ENCODE results near the gene SNX30. TPM values are rescaled to one million over a fixed set of nuclear protein-coding genes. Genes with fewer than 3 reads are reported as not detected.

Gene SNX30
- total RNA-seq, 1 experiment from 2014 or later = 32.5 TPM

DNA sequence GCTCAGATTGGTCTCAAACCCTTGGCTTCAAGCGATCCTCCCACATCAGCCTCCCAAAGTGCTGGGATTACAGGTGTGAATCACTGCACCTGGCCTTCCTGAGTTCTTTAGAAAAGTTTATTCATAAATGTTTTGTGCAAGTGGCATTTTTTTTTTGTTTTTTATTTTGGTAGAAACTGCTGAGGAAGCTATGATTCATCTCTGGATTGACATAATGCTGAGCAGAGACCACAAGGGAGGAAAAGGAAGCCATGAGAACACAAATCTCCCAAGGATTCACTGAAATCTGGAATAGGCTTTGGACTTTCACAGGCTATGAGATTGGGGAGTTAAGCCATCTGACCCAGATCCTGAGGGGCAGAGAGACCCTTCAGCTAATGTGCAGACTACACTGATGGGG, 143.5 kb downstream of the SNX30 start:
- H3K27ac ChIP-seq = no peak overlapping the region
- intact Hi-C loops (cut with micrococcal nuclease; ENCODE audit: unreplicated experiment) = loop anchor here (10.0 kb wide), 1 partner anchor 519 kb away; no protein-coding TSS in a partner anchor
- TF ChIP-seq CTCF (conservative IDR thresholded peaks at IDR 0.05) = no peak
- TF ChIP-seq EZH2 (IDR thresholded peaks at IDR 0.05; ENCODE audit: low read depth) = no peak
- no peak overlapping the region for H3K4me2 ChIP-seq
- ChIA-PET POLR2A (ENCODE audit: unreplicated experiment) (no interaction called here), CTCF (interaction anchor here (0.6 to 0.7 kb wide), 3 partner anchors 26 to 832 kb away, joined by 3 to 4 read pairs (median 4); no protein-coding TSS in a partner anchor)
- no peaks in the 10 kb centered on the region for H4K20me1 ChIP-seq (ENCODE audit: insufficient read depth)
- no peaks in the 10 kb centered on the region for H3K9me3 ChIP-seq (ENCODE audit: insufficient read depth, low read depth)
- no peaks in the 10 kb centered on the region; the same call in 1 of the 2 replicates for H3F3A ChIP-seq (ENCODE audit: insufficient read depth, low read depth)
- peak in 1 of 2 experiments; percentile 59 for DNase-seq
- no peaks in the 10 kb centered on the region for H3K79me2 ChIP-seq (ENCODE audit: low read depth)
- H3K4me3 ChIP-seq = no peak overlapping the region
- H3K9me2 ChIP-seq (ENCODE audit: insufficient read depth) = no peaks in the 10 kb centered on the region
- peaks cover 6% of the 10 kb centered on the region; the same call in 1 of the 2 replicates for H3K4me1 ChIP-seq (replicated peaks; ENCODE audit: insufficient read depth)
- H2AFZ ChIP-seq = no peak overlapping the region
- no peaks in the 10 kb centered on the region for H3K27me3 ChIP-seq (ENCODE audit: insufficient read depth, low read depth)
- H3K36me3 ChIP-seq (ENCODE audit: low read depth) = no peaks in the 10 kb centered on the region
- BruUV-seq (replicated peaks) = no TSS peak

- no TSS peak for BruUV-seq (replicated peaks)
- TF ChIP-seq CTCF (conservative IDR thresholded peaks at IDR 0.05) (no peak), EZH2 (IDR thresholded peaks at IDR 0.05; ENCODE audit: low read depth) (no peak)
Measured at GRCh38 chr9:112894699-112895098, 144.1 kb downstream of the SNX30 start.

DNA sequence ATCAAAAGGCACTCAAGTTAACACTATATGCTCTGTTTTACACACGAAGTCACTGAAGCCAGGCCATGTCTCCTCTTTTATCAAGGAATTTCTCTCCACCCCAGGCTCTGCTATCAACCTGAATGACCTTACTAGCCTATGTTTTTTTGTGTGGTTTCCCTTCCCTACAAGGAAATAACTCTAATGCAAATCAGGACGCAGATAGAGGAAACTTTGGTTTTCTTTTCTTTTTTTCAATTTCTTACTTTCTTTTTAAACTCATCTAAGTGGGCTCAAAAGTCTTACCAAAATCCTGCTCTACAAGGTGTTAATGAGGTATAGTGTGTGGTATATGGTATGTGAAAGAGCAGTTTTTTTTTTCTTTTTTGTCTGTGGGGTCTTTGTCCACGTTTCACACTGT, 145.6 kb downstream of the SNX30 start:
- TF ChIP-seq CTCF (conservative IDR thresholded peaks at IDR 0.05) = no peak
- no peak for TF ChIP-seq EZH2 (IDR thresholded peaks at IDR 0.05; ENCODE audit: low read depth)
- no peaks in the 10 kb centered on the region; the same call in 1 of the 2 replicates for H3F3A ChIP-seq (ENCODE audit: insufficient read depth, low read depth)
- H3K27me3 ChIP-seq (ENCODE audit: insufficient read depth, low read depth) = no peaks in the 10 kb centered on the region
- no peak overlapping the region for H3K4me2 ChIP-seq
- no peak overlapping the region for H3K27ac ChIP-seq
- intact Hi-C loops (cut with micrococcal nuclease; ENCODE audit: unreplicated experiment) = loop anchor here (10.0 kb wide), 1 partner anchor 521 kb away; no protein-coding TSS in a partner anchor
- no peak overlapping the region for H3K4me3 ChIP-seq
- CTCF ChIA-PET = no interaction called here
- no TSS peak for BruUV-seq (replicated peaks)
- no peak for DNase-seq
- no peaks in the 10 kb centered on the region for H3K36me3 ChIP-seq (ENCODE audit: low read depth)
- H3K4me1 ChIP-seq (replicated peaks; ENCODE audit: insufficient read depth) = peaks cover 7% of the 10 kb centered on the region; the same call in 1 of the 2 replicates
- no peak overlapping the region for H2AFZ ChIP-seq
- POLR2A ChIA-PET (ENCODE audit: unreplicated experiment) = no interaction called here
- H3K9me3 ChIP-seq (ENCODE audit: insufficient read depth, low read depth) = no peaks in the 10 kb centered on the region
- no peaks in the 10 kb centered on the region for H3K9me2 ChIP-seq (ENCODE audit: insufficient read depth)
- no peaks in the 10 kb centered on the region for H4K20me1 ChIP-seq (ENCODE audit: insufficient read depth)
- H3K79me2 ChIP-seq (ENCODE audit: low read depth) = no peaks in the 10 kb centered on the region

More at GRCh38 chr9:112894699-112895098, 144.1 kb downstream of the SNX30 start:
- H3K79me2 ChIP-seq (ENCODE audit: low read depth) = no peaks in the 10 kb centered on the region
- no peaks in the 10 kb centered on the region for H4K20me1 ChIP-seq (ENCODE audit: insufficient read depth)
- H3K27me3 ChIP-seq (ENCODE audit: insufficient read depth, low read depth) = no peaks in the 10 kb centered on the region
- intact Hi-C loops (cut with micrococcal nuclease; ENCODE audit: unreplicated experiment) = loop anchor here (10.0 kb wide), 1 partner anchor 520 kb away; no protein-coding TSS in a partner anchor
- DNase-seq = no peak
- no peak overlapping the region for H3K4me2 ChIP-seq
- peaks cover 7% of the 10 kb centered on the region; the same call in 1 of the 2 replicates for H3K4me1 ChIP-seq (replicated peaks; ENCODE audit: insufficient read depth)
- H3K36me3 ChIP-seq (ENCODE audit: low read depth) = no peaks in the 10 kb centered on the region
- no peak overlapping the region for H3K27ac ChIP-seq
- H3K9me2 ChIP-seq (ENCODE audit: insufficient read depth) = no peaks in the 10 kb centered on the region
- no peaks in the 10 kb centered on the region for H3K9me3 ChIP-seq (ENCODE audit: insufficient read depth, low read depth)
- H3K4me3 ChIP-seq = no peak overlapping the region
- H3F3A ChIP-seq (ENCODE audit: insufficient read depth, low read depth) = no peaks in the 10 kb centered on the region; the same call in 1 of the 2 replicates
- CTCF ChIA-PET = interaction anchor here (0.6 to 0.7 kb wide), 3 partner anchors 27 to 832 kb away, joined by 3 to 4 read pairs (median 4); no protein-coding TSS in a partner anchor
- no peak overlapping the region for H2AFZ ChIP-seq
- POLR2A ChIA-PET (ENCODE audit: unreplicated experiment) = no interaction called here
